Suprapubic skin (tissue), 4 donors: ENCODE results near the gene SACS. TPM values are rescaled to one million over a fixed set of nuclear protein-coding genes. Genes with fewer than 3 reads are reported as not detected.

Experiments used
- DNase-seq, 2 donors: peaks; one replicate each; pipeline ENCODE4 v3.0.0-alpha.2; 2019; ENCODE audit warnings: low spot score in 2 of 2
- H3K27ac ChIP-seq: fragments of 200-600 bp; sonication (generic); one replicate; pipeline ENCODE4 v1.5.1; 2019
- H3K27me3 ChIP-seq: fragments of 200-600 bp; sonication (generic); one replicate; pipeline ENCODE4 v1.5.1; 2019
- H3K36me3 ChIP-seq: fragments of 200-600 bp; sonication (generic); one replicate; pipeline ENCODE4 v1.5.1; 2019
- H3K4me1 ChIP-seq: fragments of 200-600 bp; sonication (generic); one replicate; pipeline ENCODE4 v1.5.1; 2019
- H3K4me3 ChIP-seq: fragments of 200-600 bp; sonication (generic); one replicate; pipeline ENCODE4 v1.5.1; 2019; ENCODE audit warnings: mild to moderate bottlenecking
- H3K9me3 ChIP-seq: fragments of 200-600 bp; sonication (generic); one replicate; pipeline ENCODE4 v1.5.1; 2019
- EP300 ChIP-seq: sonication (generic); formaldehyde crosslinking; IDR thresholded peaks from one replicate; pipeline ENCODE4 v1.6.1; 2017; ENCODE audit warnings: antibody characterized with exemption
- POLR2A ChIP-seq, 2 donors: fragments of 450-650 bp; IDR thresholded peaks; one replicate each; pipeline ENCODE4 v1.6.1; 2017; ENCODE audit warnings: antibody characterized with exemption in 2 of 2, mild to moderate bottlenecking in 2 of 2, moderate library complexity in 2 of 2
- POLR2AphosphoS5 ChIP-seq, 3 donors: sonication (generic); formaldehyde crosslinking; IDR thresholded peaks; one replicate each; pipeline ENCODE4 v1.6.1; 2017; ENCODE audit warnings: antibody characterized with exemption in 3 of 3
- WGBS: methylation state at CpG from one replicate; pipeline ENCODE4 v1.1.5; 2018; 5-methylcytosine and 5-hydroxymethylcytosine counted together
- total RNA-seq, 4 donors: library from RNA; depleted of rRNA; stranded (reverse); fragments of >200 nt; gene quantifications; one replicate each; pipeline ENCODE4 v1.1.0, GENCODE V29; 2016
- TF ChIP-seq, protein P1 (sequence below), 2 donors: fragments of 200-600 bp in 1 of 2; fragments of 450-650 bp in 1 of 2; sonication (generic) in 1 of 2; IDR thresholded peaks; one replicate each; pipeline ENCODE4 v1.5.1; 2016 to 2019; ENCODE audit warnings: antibody characterized with exemption in 2 of 2, mild to moderate bottlenecking in 1 of 2, moderate library complexity in 1 of 2

Gene SACS
- total RNA-seq, 4 donors from 2014 or later = 6.4 to 17.9 (median 13.3) TPM

DNA sequence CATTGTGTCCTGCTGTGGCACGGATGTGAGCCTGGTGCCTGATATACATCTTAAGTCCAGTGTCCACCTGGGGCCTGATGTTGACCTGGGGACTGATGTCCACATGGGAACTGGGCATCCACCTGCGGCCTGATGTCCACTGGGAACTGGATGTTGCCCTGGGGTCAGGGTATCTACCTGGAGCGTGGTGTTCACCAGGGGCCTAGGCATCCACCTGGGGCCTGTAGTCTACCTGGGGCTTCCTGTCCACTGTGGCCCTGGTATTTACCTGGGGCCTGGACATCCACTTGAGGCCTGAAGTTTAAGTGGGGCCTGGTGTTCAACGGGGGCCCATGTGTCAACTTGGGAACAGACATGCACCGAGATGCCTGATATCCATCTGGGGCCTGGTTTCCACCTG is 11.9 kb downstream of the SACS start:
- WGBS = 100% methylated on average over 2 of the region's 5 CpGs
- H3K36me3 ChIP-seq = no peaks in the 10 kb centered on the region
- H3K27ac ChIP-seq = no peak overlapping the region
- TF ChIP-seq, protein P1, sequence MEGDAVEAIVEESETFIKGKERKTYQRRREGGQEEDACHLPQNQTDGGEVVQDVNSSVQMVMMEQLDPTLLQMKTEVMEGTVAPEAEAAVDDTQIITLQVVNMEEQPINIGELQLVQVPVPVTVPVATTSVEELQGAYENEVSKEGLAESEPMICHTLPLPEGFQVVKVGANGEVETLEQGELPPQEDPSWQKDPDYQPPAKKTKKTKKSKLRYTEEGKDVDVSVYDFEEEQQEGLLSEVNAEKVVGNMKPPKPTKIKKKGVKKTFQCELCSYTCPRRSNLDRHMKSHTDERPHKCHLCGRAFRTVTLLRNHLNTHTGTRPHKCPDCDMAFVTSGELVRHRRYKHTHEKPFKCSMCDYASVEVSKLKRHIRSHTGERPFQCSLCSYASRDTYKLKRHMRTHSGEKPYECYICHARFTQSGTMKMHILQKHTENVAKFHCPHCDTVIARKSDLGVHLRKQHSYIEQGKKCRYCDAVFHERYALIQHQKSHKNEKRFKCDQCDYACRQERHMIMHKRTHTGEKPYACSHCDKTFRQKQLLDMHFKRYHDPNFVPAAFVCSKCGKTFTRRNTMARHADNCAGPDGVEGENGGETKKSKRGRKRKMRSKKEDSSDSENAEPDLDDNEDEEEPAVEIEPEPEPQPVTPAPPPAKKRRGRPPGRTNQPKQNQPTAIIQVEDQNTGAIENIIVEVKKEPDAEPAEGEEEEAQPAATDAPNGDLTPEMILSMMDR (IDR thresholded peaks at IDR 0.05) = no peak
- TF ChIP-seq EP300 (no peak), POLR2A (IDR thresholded peaks at IDR 0.05) (no peak), POLR2AphosphoS5 (IDR thresholded peaks at IDR 0.05) (no peak)
- no peaks in the 10 kb centered on the region for H3K9me3 ChIP-seq
- peaks cover 1% of the 10 kb centered on the region for H3K4me1 ChIP-seq
- no peaks in the 10 kb centered on the region for H3K27me3 ChIP-seq
- H3K4me3 ChIP-seq = no peak overlapping the region
- no peak for DNase-seq

DNA sequence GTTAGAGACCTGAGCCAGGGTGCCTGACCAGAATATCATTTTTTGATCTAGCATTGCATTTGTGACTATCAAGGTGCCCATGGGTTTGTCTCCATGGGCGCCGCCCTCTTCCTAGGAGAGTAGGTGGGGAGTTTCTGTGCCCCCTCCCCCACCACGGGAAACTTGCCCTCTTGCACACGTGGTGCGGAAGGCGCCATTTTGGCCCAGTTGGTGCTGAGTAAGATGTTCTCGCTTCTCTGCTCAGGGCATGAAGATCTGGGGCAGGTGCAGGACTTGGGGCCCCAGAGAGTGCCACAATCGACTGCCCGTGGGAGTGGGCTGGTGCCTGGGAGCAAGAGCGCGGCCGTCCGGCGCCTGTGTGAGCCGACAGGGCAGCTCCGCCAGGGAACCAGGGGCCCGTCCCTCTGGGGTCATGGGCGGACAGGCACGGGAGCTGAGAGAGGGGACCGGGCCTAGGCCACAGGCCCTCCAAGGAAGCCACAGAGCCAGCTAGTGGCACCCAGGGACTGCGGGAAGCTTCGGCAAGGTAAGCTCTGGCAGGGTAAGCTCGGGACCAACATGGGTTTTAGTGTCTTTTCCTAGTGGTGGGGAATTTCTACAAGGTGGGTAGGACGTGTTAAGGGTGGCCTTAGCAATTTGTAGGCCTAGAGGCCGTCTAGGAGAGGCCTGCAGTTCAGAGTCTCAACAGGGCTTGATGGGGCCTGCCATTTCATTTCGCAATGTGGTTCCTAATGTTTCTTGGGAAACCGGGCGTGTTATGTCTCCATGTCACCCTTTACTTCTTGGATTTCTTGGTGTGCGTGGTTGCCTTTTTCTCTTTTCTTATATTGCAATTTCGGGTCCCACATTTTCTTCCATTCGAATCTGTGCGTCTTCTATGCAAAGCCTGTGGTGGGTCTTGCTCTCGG is 14.5 kb downstream of the SACS start:
- TF ChIP-seq EP300 (no peak), POLR2AphosphoS5 (IDR thresholded peaks at IDR 0.05) (no peak), POLR2A (IDR thresholded peaks at IDR 0.05) (no peak)
- TF ChIP-seq, protein P1 (IDR thresholded peaks at IDR 0.05) = no peak
- Histone ChIP-seq H3K36me3 (no peaks in the 10 kb centered on the region), H3K27ac (no peak overlapping the region), H3K4me1 (no peaks in the 10 kb centered on the region), H3K9me3 (no peaks in the 10 kb centered on the region), H3K27me3 (no peaks in the 10 kb centered on the region), H3K4me3 (no peak overlapping the region)
- 96% methylated on average over 29 of the region's 33 CpGs for WGBS
- no peak for DNase-seq

DNA sequence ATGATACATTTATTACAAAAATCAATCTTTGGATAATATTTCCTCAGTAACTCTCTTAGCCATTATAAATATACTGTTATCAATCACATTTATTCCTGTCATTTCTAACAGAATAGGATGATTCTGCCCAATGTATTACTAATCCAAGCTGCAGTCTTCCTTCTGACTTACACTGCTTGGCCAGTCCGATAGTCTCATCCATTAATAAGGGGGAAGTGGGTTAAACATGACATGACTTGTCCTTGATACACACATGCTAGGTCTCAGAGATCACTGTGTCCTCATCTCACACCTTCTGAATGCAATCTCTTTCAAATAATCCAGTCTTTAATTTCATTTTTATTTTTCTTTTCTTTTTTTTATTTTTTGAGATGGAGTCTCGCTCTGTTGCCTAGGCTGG is 18.8 kb downstream of the SACS start:
- H3K4me3 ChIP-seq = no peak overlapping the region
- no peaks in the 10 kb centered on the region for H3K27me3 ChIP-seq
- DNase-seq = no peak
- 96% methylated on average over 2 of the region's 2 CpGs for WGBS
- H3K36me3 ChIP-seq = no peaks in the 10 kb centered on the region
- H3K9me3 ChIP-seq = no peaks in the 10 kb centered on the region
- no peak overlapping the region for H3K27ac ChIP-seq
- H3K4me1 ChIP-seq = no peaks in the 10 kb centered on the region
- no peak for TF ChIP-seq POLR2A (IDR thresholded peaks at IDR 0.05)
- no peak for TF ChIP-seq EP300
- TF ChIP-seq POLR2AphosphoS5 (IDR thresholded peaks at IDR 0.05) = no peak
- TF ChIP-seq, protein P1 (IDR thresholded peaks at IDR 0.05) = no peak

DNA sequence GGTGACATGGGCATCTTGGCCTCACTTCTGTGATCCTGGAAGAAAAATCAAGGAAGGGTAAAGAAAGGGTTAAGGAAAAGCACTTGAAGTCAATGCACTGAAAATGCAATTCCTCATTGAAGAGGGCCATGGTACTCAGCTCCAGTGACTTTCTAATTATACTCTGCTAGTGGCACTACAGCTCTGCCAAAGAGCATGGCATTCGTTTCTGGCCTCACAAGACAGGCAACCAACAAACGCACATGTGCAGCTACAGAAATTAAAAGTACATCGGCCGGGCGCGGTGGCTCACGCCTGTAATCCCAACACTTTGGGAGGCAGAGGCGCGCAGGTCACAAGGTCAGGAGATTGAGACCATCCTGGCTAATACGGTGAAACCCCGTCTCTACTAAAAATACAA is 21.8 kb downstream of the SACS start:
- no peak for DNase-seq
- 88% methylated on average over 11 of the region's 11 CpGs for WGBS

DNA sequence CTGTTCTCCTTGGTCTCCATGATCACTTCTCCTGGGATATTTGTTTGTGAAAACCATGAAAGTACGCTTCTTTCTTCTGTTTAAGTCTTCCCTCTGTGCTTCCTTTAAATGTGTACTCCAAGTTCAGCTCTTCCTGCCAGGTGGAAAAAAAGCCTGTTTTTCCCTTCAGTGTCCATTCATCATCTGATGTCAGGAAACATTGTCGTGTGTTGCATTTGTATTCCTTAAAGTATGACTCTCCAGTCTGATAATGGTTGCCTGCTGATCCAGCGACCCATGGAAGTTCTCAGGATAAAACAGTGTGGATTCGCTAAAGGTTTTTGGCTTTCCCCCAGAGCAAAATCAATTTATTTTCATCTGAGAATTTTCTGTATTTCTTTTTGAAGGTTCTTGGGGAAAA is 22.3 kb downstream of the SACS start:
- 71% methylated on average over 4 of the region's 4 CpGs for WGBS
- no peak for DNase-seq
- Histone ChIP-seq H3K9me3 (no peaks in the 10 kb centered on the region), H3K4me3 (no peak overlapping the region), H3K4me1 (no peaks in the 10 kb centered on the region), H3K27ac (no peak overlapping the region), H3K36me3 (no peaks in the 10 kb centered on the region), H3K27me3 (no peaks in the 10 kb centered on the region)
- TF ChIP-seq, protein P1 (IDR thresholded peaks at IDR 0.05) = no peak
- TF ChIP-seq POLR2AphosphoS5 (IDR thresholded peaks at IDR 0.05) (no peak), EP300 (no peak), POLR2A (IDR thresholded peaks at IDR 0.05) (no peak)

More for the DNA sequence above, 21.8 kb downstream of the SACS start:
- Histone ChIP-seq H3K4me3 (no peak overlapping the region), H3K4me1 (no peaks in the 10 kb centered on the region), H3K27me3 (no peaks in the 10 kb centered on the region), H3K9me3 (no peaks in the 10 kb centered on the region), H3K36me3 (no peaks in the 10 kb centered on the region), H3K27ac (no peak overlapping the region)
- TF ChIP-seq EP300 (no peak), POLR2A (IDR thresholded peaks at IDR 0.05) (no peak), POLR2AphosphoS5 (IDR thresholded peaks at IDR 0.05) (no peak)
- TF ChIP-seq, protein P1 (IDR thresholded peaks at IDR 0.05) = no peak
